GM18909 (cell line): ENCODE measurements around the gene SH3GL1.

Experiments used
- ATAC-seq: cut with Tn5 transposase; IDR thresholded peaks from one replicate; pipeline ENCODE4 v1.9.1; 2021; ENCODE audit warnings: mild to moderate bottlenecking; ENCODE audit not compliant: unreplicated experiment, poor library complexity

Gene SH3GL1

DNA sequence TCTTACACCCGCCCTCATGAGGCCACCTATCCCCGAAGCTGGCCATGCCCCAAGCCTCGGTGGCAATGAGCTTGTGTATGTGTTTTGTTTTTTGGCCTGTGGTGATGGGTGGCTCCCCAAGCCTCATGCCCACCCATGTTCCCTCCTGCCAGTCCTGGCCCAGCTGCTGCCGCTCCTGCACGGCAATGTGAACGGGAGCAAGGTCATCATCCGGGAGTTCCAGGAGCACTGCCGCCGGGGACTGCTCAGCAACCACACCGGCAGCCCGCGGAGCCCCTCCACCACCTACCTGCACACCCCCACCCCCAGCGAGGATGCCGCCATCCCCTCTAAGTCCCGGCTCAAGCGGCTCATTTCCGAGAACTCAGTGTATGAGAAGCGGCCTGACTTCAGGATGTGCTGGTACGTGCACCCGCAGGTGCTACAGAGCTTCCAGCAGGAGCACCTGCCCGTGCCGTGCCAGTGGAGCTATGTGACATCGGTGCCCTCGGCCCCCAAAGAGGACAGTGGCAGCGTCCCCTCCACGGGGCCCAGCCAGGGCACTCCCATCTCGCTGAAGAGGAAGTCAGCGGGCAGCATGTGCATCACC, 32.7 kb upstream of the SH3GL1 start:
- ATAC-seq: no peak

DNA sequence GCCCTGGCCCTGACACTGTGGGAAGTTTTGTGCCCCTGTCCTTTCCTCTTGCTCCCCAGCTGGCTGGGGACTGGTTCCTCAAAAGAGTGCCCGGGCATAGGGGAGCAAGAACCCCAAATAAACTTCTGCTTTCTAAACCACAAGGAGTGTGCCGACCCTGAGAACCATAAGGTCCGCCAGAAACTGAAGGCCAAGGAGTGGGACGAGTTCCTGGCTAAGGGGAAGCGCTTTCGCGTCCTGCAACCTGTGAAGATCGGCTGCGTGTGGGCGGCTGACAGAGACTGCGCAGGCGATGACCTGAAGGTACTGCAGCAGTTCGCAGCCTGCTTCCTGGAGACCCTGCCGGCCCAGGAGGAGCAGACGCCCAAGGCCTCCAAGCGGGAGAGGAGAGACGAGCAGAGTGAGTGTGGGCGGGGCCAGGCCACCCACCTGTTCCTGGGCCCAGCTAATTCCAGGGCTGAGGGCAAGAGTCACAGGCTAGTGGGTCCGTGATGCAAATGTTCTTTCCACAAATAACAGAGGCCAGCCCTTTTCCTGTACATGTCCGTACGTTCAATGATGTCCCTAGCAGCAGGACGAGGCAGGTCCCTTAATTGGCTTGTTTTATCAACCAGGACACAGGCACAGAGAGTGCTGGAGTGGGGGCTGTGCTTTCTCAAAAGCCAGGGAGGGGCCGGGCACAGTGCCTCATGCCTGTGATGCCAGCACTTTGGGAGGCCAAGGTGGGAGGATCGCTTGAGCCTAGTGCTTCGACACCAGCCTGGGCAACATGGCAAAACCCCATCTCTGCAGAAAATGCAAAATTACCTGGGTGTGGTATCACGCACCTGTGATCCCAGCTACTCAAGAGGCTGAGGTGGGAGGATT, 31.7 kb upstream of the SH3GL1 start:
- no peak for ATAC-seq

DNA sequence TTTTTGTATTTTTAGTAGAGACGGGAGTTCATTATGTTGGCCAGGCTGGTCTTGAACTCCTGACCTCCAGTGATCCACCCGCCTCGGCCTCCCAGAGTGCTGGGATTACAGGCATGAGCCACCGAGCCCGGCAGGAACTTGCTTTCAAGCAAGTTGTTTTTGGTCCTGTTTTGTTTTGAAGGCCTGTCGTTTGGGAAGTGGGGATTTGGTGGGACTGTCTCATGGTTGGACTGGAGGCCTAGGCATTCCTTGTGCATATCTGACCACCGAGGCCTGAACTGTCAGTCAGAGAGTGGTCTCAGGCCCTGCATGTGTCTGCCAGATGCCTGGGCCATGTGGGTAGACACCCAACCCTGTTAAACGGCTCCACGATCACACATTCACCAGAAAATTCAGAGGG, 30.9 kb upstream of the SH3GL1 start:
- ATAC-seq: no peak

DNA sequence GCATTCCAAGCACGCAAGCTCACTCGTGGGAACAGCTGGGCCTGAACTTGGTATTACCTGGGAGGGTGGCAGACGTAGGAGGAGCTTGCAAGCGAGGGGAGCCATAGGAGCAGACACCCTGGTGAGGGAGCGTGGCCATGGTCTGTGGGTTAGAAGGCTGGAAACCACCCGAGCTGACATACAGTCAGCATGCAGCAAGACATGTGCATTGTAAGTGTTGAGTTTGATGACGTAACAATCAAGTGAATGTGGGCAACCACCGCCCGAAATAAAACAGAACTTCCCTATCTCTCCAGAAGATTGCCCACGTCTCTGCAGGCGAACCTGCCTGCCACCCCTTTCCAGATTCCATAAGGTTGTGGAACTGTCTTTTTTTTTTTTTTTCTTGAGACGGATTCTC, 30.4 kb upstream of the SH3GL1 start:
- ATAC-seq: no peak

DNA sequence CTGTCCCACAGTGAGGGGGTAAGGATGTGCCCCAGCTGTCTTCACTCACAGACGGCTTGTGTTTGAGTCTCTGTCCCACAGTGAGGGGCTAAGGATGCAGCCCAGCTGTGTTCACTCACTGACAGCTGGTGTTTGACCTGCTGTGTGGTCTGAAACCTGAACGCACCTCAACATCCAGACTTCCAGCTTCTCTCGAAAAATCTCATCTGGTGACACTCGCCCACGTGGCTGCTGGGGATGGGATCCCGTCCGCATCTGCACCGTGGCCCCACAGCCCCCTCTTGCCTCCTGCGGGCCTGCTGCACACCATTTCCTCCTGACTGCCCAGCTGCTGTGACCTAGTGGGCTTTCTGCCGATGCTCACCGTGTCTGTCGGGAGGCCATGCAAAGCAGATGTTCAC, 29.4 kb upstream of the SH3GL1 start:
- ATAC-seq: no peak

DNA sequence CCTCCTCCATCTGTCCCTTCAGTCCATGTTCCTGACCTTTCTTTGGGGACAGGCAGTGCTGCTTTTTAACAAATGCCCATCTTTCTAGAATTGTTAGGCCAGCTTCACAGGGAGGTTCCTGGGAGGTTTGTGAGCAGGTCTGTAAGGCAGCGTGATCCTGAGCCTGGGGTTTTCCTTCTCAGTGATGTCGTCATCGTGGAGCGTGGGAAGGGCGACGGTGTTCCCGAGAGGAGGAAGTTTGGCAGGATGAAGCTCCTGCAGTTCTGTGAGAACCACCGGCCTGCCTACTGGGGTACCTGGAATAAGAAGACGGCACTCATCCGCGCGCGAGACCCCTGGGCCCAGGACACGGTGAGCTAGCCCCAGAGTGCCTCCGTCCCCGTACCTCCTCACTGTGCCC, 28.9 kb upstream of the SH3GL1 start:
- no peak for ATAC-seq

DNA sequence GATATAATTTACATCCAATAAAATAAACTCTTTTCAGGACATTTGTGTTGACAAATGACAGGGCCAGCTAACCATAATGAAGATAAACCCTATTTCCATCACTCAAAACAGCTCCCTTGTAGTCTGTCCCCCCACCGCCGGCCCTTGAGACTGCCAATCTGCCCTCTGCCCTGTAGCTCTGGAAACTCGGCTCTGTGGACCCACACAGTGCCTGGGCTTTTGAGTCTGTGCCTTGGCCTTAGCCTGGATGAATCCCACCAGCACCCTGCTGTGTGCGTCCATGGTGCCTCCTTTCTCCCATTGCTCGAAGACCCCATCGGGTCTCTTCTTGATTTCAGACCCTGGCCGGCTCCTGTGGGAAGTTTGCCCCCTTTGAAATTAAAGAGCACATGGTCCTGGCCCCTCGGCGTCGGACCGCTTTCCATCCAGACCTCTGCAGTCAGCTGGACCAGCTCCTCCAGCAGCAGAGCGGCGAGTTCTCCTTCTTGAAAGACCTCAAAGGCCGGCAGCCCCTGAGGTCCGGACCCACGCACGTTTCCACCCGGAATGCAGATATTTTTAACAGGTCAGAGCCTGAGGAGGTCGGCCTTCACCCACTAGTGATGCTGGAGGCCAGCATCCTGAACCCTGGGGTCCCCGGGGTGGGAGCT, 28.1 kb upstream of the SH3GL1 start:
- no peak for ATAC-seq

DNA sequence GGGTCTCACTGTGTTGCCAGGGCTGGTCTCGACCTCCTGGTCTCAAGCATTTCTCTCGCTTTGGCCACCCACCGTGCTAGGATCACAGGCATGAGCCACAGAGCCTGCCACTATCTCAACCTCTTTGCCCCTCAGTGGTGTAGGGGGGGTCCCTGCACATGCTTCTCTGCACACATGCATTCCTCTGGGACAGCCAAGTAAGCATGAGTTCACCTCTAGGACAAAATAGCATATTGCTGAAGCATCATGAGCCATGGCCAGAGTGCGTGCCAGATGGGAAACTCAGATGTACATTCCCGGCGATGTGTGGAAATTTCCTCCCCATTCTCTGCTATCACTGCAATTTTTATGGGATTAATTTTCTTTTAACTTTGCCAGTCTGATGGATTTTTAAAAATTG, 25.2 kb upstream of the SH3GL1 start:
- no peak for ATAC-seq

DNA sequence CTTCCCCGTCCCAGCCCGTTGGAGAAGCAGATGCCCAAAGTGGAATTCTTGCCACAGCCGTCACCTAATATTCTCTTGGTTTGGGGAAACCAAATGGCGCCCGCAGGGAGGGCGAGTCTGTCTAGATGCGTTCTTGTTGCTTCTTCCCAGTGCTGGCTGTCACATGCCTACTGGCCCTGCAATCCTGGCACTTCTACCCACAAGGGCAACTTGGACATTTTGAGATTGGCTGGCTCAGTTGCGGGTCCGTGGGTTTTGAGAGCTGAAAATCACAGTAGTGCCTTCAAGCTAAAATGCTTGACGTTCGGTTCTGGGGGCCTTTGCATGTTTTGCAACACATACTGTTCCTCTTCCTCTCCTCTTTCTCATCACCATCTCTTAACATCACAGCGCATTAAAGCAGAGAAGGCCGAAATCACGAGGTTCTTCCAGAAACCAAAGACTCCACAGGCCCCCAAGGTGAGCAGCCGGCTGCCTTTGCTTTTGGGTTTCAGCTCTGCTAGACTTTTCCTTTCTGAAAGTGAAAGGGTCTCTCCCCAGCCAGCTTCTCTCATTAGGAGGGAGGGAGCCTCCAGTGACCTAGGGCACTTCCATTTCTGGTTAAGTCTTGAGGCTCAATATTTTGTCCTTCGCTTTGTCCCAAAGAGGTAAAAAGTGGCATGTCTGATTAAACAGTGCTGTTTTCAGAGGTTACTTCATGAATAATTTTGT, 23.2 kb upstream of the SH3GL1 start:
- no peak for ATAC-seq

DNA sequence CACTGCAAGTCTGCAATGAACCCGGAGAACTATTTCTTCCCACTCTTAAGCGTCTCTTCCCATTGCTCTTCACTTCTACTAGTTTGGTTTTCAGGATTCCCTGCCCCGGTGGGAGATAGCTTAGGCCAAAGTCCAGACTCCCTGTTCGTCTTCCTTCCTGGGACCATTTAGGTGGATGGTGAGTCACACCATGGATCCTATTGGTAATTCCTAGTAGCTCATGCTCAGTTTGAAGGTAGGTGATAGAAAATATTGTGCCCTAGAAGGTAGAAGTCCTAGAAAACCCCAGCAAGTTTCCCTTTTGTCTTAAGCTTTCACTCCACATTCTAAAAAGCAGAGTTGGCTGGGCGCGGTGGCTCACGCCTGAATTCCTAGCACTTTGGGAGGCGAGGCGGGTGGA, 15.9 kb upstream of the SH3GL1 start:
- no peak for ATAC-seq

DNA sequence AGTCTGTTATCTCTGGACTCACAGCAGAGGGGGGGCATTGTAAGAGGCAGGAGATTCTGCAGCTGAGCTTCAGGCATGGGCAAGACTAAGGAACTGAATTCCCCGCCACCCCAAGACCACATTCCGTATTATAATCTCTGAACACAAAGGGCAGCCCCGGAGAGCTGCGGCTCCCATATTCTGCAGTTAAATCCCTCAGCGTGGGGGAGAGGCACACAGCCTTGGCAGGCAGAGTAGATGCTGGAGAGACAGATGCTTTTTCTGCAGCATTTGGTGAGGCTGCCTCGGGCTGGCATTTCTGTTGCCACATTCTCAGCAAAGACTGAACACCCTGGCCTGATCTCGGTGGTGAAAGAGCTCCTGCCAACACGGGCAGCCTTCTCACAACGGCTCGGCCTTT, 15.0 kb upstream of the SH3GL1 start:
- ATAC-seq: no peak

DNA sequence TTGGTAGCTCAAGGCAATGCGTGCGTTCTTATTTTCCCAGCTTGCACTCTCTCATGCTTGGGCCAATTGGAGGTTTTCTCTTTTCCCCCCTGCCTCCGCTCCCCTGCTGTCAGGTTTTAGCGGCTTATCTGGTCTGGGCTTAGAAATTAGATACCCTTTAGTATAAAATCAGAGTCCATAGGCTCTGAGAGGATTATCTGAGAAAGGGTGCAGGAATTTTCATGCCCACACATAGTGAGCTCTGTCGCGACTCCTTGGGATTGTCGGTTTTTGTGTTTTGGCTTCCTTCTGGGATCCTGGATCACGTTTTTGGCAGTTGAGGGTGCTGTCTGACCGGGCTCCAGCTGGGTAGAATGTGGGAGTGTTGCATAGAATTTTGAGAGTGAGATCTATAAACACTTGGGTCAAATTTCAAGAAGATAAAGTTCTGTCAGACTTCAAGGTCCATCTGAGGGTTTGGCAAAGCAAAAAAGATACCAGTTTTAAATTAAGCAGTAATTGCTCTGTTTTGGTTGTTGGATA, 14.5 kb upstream of the SH3GL1 start:
- ATAC-seq: no peak

DNA sequence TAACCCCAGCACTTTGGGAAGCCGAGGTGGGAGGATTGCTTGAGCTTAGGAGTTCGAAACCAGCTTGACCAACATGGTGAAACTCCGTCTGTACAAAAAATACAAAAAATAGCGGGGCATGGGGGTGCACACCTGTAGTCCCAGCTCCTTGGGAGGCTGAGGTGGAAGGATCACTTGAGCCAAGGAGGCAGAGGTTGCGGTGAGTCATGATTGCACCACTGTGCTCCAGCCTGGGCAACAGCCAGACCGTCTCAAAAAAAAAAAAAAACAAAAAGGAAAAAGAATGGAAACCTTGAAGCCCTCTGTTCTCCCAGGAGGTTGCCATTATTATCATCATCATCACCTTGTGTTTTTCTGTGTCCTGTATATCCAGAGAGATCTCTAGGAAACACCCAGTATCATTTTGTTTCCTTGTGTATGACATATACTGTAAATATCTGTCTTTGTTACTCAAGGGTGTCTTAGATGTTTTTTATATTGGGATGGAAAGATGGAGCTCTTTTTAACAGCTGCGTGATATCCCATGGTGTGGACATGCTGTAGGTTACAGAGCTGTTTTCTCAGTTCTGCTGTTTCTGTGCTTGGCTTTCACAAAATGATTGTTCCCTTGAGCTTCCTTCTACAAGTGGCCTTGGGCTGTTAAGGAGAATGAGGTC, 13.9 kb upstream of the SH3GL1 start:
- ATAC-seq: no peak

DNA sequence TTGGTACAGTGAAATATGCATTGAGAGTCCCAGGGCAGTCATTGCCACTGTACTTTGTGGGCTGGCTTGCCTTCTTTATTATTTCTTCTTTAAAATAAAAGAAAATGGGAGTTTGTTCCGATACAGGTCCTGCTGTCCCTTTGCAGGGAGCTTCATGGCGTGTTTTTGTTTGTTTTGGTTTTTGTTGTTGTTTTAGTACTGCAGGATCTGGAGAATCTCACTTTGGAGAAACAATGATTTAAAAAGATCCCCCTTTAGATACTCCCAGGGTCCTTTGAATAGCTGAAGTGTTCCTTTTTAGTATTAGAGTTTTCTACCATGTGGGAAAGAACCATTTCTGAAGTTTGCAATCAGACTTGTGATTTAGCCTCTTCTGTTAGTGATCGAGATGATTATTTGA, 13.2 kb upstream of the SH3GL1 start:
- ATAC-seq: no peak

DNA sequence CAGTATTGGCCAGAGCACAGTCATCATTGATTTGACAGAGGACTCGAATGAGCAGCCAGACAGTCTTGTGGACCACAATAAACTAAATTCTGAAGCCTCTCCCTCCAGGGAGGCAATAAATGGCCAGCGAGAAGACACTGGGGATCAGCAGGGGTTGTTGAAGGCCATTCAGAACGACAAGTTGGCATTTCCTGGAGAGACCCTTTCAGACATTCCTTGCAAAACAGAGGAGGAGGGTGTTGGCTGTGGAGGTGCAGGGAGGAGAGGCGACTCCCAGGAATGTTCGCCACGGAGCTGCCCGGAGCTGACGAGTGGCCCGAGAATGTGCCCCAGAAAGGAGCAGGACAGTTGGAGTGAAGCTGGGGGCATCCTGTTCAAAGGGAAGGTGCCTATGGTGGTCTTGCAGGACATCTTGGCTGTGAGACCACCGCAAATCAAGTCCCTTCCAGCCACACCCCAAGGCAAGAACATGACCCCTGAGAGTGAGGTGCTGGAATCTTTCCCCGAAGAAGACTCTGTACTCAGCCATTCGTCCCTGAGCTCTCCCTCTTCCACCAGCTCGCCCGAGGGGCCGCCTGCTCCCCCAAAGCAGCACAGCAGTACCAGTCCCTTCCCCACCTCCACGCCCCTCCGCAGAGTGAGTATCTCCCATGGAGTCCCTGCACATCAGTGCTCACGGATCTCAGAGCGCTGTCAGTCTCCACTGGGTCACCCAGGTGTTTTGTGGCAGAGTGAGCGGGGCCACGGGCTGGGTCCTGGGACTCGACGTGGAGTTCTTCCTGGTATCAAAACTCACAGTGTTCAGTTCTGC, 9.0 kb upstream of the SH3GL1 start:
- no peak for ATAC-seq

DNA sequence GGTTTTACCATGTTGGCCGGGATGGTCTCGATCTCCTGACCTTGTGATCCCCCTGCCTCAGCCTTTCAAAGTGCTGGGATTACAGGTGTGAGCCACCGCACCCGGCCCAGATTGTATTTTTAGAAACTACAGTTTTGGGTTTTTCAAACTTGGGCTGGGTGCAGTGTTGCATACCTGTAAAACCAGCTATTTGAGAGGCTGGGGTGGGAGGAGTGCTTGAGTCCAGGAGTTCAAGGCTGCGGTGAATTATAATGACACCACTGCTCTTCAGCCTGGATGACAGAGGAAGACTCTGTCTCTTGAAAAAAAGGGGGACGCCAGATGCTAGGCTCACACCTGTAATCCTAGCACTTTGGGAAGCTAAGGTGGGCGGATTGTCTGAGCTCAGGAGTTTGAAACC, 6.3 kb upstream of the SH3GL1 start:
- no peak for ATAC-seq

DNA sequence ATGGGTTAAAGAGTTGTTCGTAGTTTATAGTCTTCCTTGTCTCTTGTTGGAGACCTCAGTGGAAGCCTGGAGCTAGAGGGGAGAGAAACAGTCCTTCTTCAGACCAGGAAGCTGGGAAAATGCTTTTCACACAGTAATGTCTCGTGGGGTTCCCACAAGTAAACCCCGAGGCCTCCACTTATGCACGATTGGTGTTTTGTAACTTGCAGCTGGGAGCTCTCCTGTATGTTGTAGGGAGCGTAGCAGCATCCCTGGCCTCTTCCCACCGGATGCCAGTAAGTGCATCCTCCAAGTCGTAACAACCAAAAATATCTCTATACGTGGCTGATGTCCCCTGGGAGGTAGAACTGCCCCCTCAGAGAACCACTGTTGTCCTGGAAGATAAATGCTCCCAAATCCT, 5.6 kb upstream of the SH3GL1 start:
- ATAC-seq: no peak

DNA sequence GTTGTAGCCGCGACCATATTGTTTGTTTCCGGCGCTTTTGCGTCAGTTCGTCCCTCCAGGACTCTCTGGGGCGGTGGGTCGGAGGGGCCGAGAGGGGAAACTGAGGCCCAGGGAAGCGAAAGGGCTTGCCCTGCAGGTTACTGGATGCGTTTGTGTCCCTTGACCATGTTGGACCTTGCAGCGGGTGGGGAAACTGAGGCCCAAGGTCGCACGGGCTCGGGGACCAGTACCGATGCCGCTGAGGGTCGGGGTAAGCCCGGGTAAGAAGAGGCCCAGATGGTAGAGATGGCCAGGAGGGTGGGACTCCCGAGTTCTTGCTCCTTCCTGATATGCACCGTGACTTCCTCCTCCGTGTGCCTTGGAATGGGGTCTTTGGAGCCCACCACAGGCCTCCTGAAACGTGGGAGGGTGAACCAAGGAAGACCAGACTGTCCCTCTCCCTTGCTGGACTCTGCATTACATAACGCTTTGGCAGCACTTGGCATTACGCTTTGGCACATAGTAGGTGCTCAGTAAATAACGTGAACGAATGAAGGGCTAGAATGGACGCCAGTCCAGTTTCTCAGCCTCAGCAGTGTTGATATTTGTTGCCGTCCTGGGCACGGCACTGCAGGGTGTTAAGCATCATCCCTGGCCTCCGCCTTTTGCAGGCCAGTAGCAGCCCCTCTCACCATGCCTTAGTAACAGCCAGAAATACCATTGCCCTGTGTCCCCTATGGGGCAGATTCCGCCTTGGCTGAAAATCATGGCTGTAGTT, 2.8 kb upstream of the SH3GL1 start:
- ATAC-seq: no peak
